HepG2 (cell line): Measurements from ENCODE around the gene FBLIM1. TPM values are rescaled to one million over a fixed set of nuclear protein-coding genes. Genes with fewer than 3 reads are reported as not detected.
A peak's percentile ranks its signal among the peaks of the same experiment; 100 is the strongest.

Experiments used
- CHCHD3 ChIP-seq: sonication (generic); formaldehyde crosslinking; IDR thresholded peaks from 2 replicates; pipeline ENCODE4 v1.8.0; 2022; ENCODE audit warnings: mild to moderate bottlenecking, missing genetic modification reagents, moderate library complexity
- FUBP1 ChIP-seq: sonication (generic); formaldehyde crosslinking; IDR thresholded peaks from 2 replicates; pipeline ENCODE4 v1.5.1; 2020; ENCODE audit warnings: missing genetic modification reagents, mild to moderate bottlenecking, borderline replicate concordance
- GABPB1 ChIP-seq: IDR thresholded peaks from 2 replicates; pipeline ENCODE4 v1.6.1; 2016; ENCODE audit warnings: mild to moderate bottlenecking, missing genetic modification reagents, moderate library complexity, missing compliant biosample characterization
- HIC2 ChIP-seq: sonication (generic); formaldehyde crosslinking; IDR thresholded peaks from 2 replicates; pipeline ENCODE4 v1.9.0; 2022; ENCODE audit warnings: low read depth, missing genetic modification reagents
- KDM3A ChIP-seq: IDR thresholded peaks from 2 replicates; pipeline ENCODE4 v1.6.1; 2018; ENCODE audit warnings: low read depth, missing compliant biosample characterization
- MIER3 ChIP-seq: IDR thresholded peaks from 2 replicates; pipeline ENCODE4 v1.6.1; 2016; ENCODE audit warnings: missing compliant biosample characterization, borderline replicate concordance
- MYNN ChIP-seq: sonication (generic); formaldehyde crosslinking; IDR thresholded peaks from 2 replicates; pipeline ENCODE4 v1.4.0; 2020; ENCODE audit warnings: mild to moderate bottlenecking, low read depth, missing genetic modification reagents
- PAF1 ChIP-seq: IDR thresholded peaks from 2 replicates; pipeline ENCODE4 v1.6.1; 2016; ENCODE audit warnings: missing genetic modification reagents, missing compliant biosample characterization
- RXRB ChIP-seq: IDR thresholded peaks from 2 replicates; pipeline ENCODE4 v1.6.1; 2016; ENCODE audit warnings: borderline replicate concordance, missing genetic modification reagents, missing compliant biosample characterization
- SOX6 ChIP-seq, 2 experiments: fragments of 450-650 bp in 1 of 2; sonication (generic) in 1 of 2; formaldehyde crosslinking in 1 of 2; IDR thresholded peaks; 2 replicates each; pipeline versions ENCODE4 v1.4.0 to v1.6.1; 2017 to 2020; ENCODE audit warnings: antibody characterized with exemption in 1 of 2, mild to moderate bottlenecking in 1 of 2, missing genetic modification reagents in 1 of 2
- TBL1XR1 ChIP-seq: fragments of 150-350 bp; IDR thresholded peaks from 2 replicates; pipeline ENCODE4 v1.6.1; 2014; ENCODE audit warnings: borderline replicate concordance, low read length; ENCODE audit not compliant: partially characterized antibody
- U2AF2 ChIP-seq: fragments of 200-400 bp; formaldehyde crosslinking; IDR thresholded peaks from 2 replicates; pipeline ENCODE4 v1.6.1; 2017; ENCODE audit warnings: low read depth, mild to moderate bottlenecking, low read length
- UBTF ChIP-seq: sonication (generic); formaldehyde crosslinking; IDR thresholded peaks from 2 replicates; pipeline ENCODE4 v1.4.0; 2020; ENCODE audit warnings: mild to moderate bottlenecking, missing genetic modification reagents
- ZBTB33 ChIP-seq: sonication (generic); formaldehyde crosslinking; IDR thresholded peaks from 2 replicates; pipeline ENCODE4 v1.4.0; 2020; ENCODE audit warnings: missing genetic modification reagents
- ZFP1 ChIP-seq: IDR thresholded peaks from 2 replicates; pipeline ENCODE4 v1.6.1; 2016
- ZNF263 ChIP-seq: sonication (generic); formaldehyde crosslinking; IDR thresholded peaks from 2 replicates; pipeline ENCODE4 v1.4.0; 2020; ENCODE audit warnings: missing genetic modification reagents
- ZNF343 ChIP-seq: sonication (generic); formaldehyde crosslinking; IDR thresholded peaks from 2 replicates; pipeline ENCODE4 v1.4.0; 2020; ENCODE audit warnings: mild to moderate bottlenecking, missing genetic modification reagents
- ZNF383 ChIP-seq: sonication (generic); formaldehyde crosslinking; IDR thresholded peaks from 2 replicates; pipeline ENCODE4 v1.4.0; 2020; ENCODE audit warnings: missing genetic modification reagents, mild to moderate bottlenecking, borderline replicate concordance
- ZNF44 ChIP-seq: sonication (generic); formaldehyde crosslinking; IDR thresholded peaks from 2 replicates; pipeline ENCODE4 v1.5.1; 2020; ENCODE audit warnings: mild to moderate bottlenecking, missing genetic modification reagents
- ZNF441 ChIP-seq: sonication (generic); formaldehyde crosslinking; IDR thresholded peaks from 2 replicates; pipeline ENCODE4 v1.7.0; 2021; ENCODE audit warnings: missing genetic modification reagents, borderline replicate concordance
- ZNF510 ChIP-seq: sonication (generic); formaldehyde crosslinking; IDR thresholded peaks from 2 replicates; pipeline ENCODE4 v1.4.0; 2020; ENCODE audit warnings: low read depth, mild to moderate bottlenecking, missing genetic modification reagents
- ZNF530 ChIP-seq: sonication (generic); formaldehyde crosslinking; IDR thresholded peaks from 2 replicates; pipeline ENCODE4 v1.5.0; 2020; ENCODE audit warnings: low read depth, mild to moderate bottlenecking, missing genetic modification reagents
- ZNF883 ChIP-seq: sonication (generic); formaldehyde crosslinking; IDR thresholded peaks from 2 replicates; pipeline ENCODE4 v1.5.1; 2020; ENCODE audit warnings: mild to moderate bottlenecking, missing genetic modification reagents; ENCODE audit errors: not compliant biosample characterization
- ZSCAN22 ChIP-seq: sonication (generic); formaldehyde crosslinking; IDR thresholded peaks from 2 replicates; pipeline ENCODE4 v1.4.0; 2020; ENCODE audit warnings: mild to moderate bottlenecking, missing genetic modification reagents
- polyA plus RNA-seq, 8 experiments: library from polyadenylated mRNA; depleted of rRNA in 3 of 8; stranded (reverse) in 7 of 8; unstranded in 1 of 8; fragments of >200 nt; fragmentation: Illumina TruSeq in 4 of 8; extraction: Trizol in 4 of 8; gene quantifications; 2 replicates each; pipeline versions ENCODE4 v1.2.1 to v1.2.3, GENCODE V29; 2011 to 2016; ENCODE audit warnings: low read depth in 4 of 8, missing spikeins in 1 of 8, mixed read lengths in 1 of 8; ENCODE audit not compliant: insufficient read depth in 1 of 8
- total RNA-seq, 5 experiments: library from RNA; depleted of rRNA; stranded (reverse); fragments of >200 nt; fragmentation: Illumina TruSeq; extraction: Trizol; gene quantifications; 2 replicates each; pipeline ENCODE4 v1.2.3, GENCODE V29; 2016; ENCODE audit warnings: low read depth in 1 of 5

Gene FBLIM1
- total and polyA plus RNA-seq, 2 of the 13 experiments (the other 11 are each of a cell fraction or from before 2014, with no cell fraction given), result 10.6 to 23.0 TPM

GRCh38 chr1:15747378-15747777 lies 11.2 kb upstream of the FBLIM1 start (continued):
- TF ChIP-seq ZNF510 (CRISPR knock-in tag), result 0 out of 2 replicates have a peak, but pooled peaks have one; percentile 69
- no peak for TF ChIP-seq KDM3A (CRISPR knock-in tag)
- no peak for TF ChIP-seq TBL1XR1
- no peak for TF ChIP-seq SOX6 (IDR thresholded peaks at IDR 0.05)
- peak; percentile 50; the same call in 1 of the 2 replicates for TF ChIP-seq SOX6 (CRISPR knock-in tag; IDR thresholded peaks at IDR 0.05)
- peak; percentile 58; the same call in 1 of the 2 replicates for TF ChIP-seq HIC2
- TF ChIP-seq GABPB1, result 0 out of 2 replicates have a peak, but pooled peaks have one; percentile 25
- TF ChIP-seq ZNF44, result no peak
- no peak for TF ChIP-seq FUBP1 (CRISPR knock-in tag)
- TF ChIP-seq ZNF343 (CRISPR knock-in tag), result no peak
- TF ChIP-seq ZNF263 (CRISPR knock-in tag), result no peak
- TF ChIP-seq RXRB (CRISPR knock-in tag), result peak; percentile 24; the same call in 1 of the 2 replicates
- TF ChIP-seq ZNF383 (CRISPR knock-in tag), result no peak
- no peak for TF ChIP-seq ZFP1 (CRISPR knock-in tag)
- no peak for TF ChIP-seq ZNF441 (CRISPR knock-in tag)
- no peak for TF ChIP-seq U2AF2
- TF ChIP-seq ZBTB33 (CRISPR knock-in tag), result no peak
- TF ChIP-seq CHCHD3 (CRISPR knock-in tag), result no peak
- TF ChIP-seq MIER3, result no peak
- no peak for TF ChIP-seq MYNN (CRISPR knock-in tag)
- no peak for TF ChIP-seq ZNF530
- no peak for TF ChIP-seq ZNF883 (CRISPR knock-in tag)
- TF ChIP-seq ZSCAN22 (CRISPR knock-in tag), result no peak
- TF ChIP-seq PAF1 (CRISPR knock-in tag), result no peak
- TF ChIP-seq UBTF (CRISPR knock-in tag), result peak; percentile 35; the same call in 1 of the 2 replicates
